GM15510 (cell line): ENCODE data around the gene ADD3.

ENCODE experiments used
- POLR2A ChIP-seq: IDR thresholded peaks from 3 replicates; pipeline ENCODE4 v1.6.1; 2011; ENCODE audit warnings: borderline replicate concordance; ENCODE audit not compliant: insufficient read length; ENCODE audit errors: extremely low read depth

Gene ADD3

DNA sequence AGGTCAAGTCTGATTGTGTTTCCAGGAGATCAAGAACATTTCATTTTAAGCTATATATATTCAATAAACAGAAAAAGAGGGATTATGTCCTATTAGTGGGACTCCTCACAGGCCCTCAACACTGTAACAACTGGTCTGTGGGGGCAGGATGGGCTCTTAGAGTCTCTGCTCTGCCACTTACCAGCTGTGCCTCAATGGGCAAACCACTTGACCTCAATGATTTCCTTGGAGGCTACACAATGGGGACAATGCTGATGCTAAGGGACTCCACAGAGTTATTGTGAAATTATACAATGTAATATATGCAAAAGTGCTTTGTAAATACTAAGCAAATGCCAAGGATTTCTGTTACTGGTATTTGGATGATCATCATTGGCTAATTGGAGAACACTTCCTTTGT lies 166.4 kb downstream of the ADD3 start:
- TF ChIP-seq POLR2A: no peak

DNA sequence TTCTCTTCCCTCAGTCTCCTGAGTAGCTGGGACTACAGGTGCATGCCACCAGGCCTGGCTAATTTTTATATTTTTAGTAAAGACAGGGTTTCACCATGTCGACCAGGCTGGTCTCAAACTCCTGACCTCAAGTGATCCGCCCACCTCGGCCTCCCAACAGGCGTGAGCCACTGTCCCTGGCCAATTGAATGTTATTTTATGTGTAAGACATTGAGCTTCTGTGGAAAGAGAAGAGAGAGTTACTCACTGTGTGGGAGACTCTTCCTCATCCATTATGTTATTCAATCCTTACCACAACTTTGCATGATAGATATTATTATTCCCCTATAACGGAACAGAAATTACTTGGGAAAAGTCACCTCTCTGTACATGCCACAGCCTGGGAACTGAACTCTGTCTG lies 167.0 kb downstream of the ADD3 start:
- TF ChIP-seq POLR2A: no peak

DNA sequence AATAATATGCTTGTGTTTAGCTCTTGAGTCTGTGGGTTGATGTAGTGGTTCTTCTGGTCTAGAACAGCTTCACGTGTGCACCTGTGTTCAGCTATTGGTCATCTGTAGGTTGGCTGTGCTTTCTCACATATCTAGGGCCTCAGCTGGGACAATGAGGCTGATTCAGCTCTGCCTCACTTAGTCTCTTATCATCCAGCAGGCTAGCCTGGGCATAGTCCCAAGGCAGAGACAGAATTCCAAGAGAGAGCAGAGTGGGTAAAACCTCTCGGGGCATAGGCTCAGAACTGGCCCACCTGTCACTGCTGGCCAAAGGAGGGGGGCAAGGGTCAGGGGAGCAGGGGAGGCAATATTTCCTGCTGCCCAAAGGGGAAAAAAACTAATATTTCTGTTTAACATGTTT lies 167.6 kb downstream of the ADD3 start:
- TF ChIP-seq POLR2A: no peak

DNA sequence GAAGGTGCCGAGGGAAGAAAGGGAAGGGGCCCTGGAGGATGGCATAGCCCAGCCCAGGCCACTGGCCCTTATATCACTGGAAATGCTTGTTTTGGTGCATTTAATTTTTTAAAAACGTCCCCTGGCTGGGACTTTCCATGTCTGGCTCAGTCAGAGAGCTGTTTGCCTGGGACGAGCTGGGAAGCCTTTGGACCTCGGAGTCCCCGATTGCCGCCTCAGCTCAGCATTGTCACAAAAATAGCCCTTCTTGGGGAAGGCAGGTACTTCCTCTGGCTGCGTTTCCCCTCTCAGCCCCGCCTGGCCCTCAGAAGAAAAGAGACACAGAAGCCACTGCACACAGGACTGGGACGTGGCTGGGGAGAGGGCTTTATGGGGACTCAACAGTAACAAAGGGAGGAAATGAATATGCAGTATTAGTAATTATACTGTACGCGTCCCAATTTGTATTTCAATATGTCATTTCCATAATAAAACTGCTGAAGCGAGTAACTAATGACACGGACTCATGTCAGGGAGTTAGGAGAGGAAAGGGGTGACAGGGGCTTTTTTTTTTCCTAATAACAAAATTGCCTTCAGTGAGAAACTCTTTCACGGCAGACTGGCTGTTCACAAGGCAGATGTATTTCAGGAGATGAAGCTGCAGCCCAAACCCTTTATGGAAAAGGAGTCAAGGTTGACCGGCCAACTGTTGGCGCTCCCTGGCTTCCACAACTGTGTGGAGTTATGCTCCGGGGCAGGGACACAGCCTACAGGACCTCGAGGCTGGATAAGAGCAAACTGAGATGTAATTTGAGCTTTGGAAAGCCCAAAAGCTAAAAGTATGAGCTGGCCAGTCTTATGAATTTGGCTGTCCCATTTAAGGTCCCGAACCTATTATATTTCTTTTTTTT lies 168.6 kb downstream of the ADD3 start:
- TF ChIP-seq POLR2A: no peak

DNA sequence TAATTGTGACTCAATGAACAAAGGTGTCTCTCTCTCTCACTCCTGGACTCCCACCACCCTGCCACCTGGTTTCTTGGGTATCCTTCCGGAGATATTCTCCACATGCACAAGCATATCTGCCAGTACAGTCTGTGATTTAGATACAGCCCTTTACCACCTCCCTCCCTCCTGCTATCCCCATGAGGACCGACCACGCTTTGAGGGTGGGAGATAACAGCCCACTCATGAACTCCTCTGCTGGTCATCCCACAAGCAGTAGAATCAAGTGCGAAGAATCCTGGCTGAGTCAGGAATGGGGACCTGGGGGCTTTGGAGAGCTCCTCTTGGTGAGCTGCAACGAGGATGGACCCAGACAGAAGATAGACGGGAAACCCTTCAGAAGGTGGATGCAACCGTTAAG lies 171.4 kb downstream of the ADD3 start:
- TF ChIP-seq POLR2A: no peak

DNA sequence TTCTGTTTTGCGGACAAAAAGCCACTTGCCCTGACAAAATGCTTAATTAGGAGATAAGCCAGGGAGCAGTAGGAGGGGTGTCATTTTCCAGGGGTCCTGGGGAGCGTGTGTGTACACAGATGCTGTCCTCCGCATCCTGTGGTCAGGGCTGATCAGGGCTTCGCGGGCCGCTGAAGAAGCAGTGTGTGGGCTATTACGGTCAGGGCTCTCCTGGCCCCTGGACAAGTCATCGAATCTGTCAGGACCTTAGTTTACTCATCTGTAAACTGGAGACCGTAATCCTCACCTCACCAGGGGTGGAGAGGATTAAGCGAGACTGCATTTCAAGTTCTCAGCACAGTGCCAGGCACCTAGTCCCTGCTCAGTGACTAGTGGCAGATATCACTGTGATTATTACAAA lies 173.7 kb downstream of the ADD3 start:
- no peak for TF ChIP-seq POLR2A

DNA sequence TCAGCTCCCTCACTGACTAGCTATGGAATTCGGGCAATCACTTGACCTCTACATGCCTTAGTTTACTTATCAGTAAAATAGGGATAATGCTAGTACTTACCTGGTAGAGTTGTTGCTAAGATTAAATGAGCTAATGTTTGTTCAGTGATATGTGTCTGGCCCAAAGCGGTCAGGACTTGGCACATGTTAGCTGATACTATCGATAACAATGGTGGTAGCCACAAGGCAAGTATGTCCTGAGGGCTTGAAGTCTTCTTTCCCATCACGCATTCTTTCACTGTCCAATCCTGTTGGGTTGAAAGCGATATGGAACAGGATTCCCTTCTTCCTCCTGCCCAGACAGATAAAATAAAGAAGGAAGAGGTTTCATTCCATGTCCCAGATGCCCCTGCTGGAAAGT lies 174.1 kb downstream of the ADD3 start:
- no peak for TF ChIP-seq POLR2A

DNA sequence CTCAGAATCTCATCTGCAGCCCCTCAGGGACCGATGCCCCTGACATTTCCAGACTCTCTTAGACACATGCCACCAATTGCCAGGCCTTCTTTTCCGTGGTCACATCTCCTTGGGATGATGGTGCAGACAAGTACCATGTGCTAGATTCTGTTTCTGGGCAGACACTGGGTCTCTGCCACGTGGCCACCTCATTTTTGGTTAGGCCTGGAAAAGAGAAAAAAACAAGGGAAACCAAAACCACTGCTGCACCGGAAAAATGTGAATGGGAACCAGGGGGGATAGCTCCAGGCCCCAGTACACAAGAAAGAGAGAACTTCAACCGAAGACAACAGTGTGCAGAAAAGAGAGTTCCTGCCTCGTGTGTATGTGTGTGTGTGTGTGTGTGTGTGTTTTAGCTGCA lies 176.6 kb downstream of the ADD3 start:
- no peak for TF ChIP-seq POLR2A
